Nephron (organoid): ENCODE measurements around the gene NT5C1A.

Experiments
- H3K27ac Mint-ChIP-seq, 3 experiments: 2 replicates each; pipeline ENCODE4 v1.8.0; 2020; ENCODE audit warnings: mixed read lengths in 3 of 3, mild to moderate bottlenecking in 2 of 3, moderate library complexity in 1 of 3
- H3K27me3 Mint-ChIP-seq: 2 replicates; pipeline ENCODE4 v1.8.0; 2021; ENCODE audit warnings: low read depth, mild to moderate bottlenecking, moderate library complexity, mixed read lengths
- H3K36me3 Mint-ChIP-seq: 2 replicates; pipeline ENCODE4 v1.8.0; 2020; ENCODE audit warnings: low read depth, mixed read lengths
- H3K4me1 Mint-ChIP-seq: 2 replicates; pipeline ENCODE4 v1.8.0; 2020; ENCODE audit warnings: mixed read lengths
- H3K4me3 Mint-ChIP-seq, 3 experiments: 2 replicates each; pipeline ENCODE4 v1.8.0; 2020; ENCODE audit warnings: mild to moderate bottlenecking in 3 of 3, mixed read lengths in 3 of 3, moderate library complexity in 2 of 3
- H3K9me3 Mint-ChIP-seq: 2 replicates; pipeline ENCODE4 v1.8.0; 2020; ENCODE audit warnings: mixed read lengths
- TF ChIP-seq, protein P1 (sequence below), 3 experiments: fragments of 200-600 bp; sonication (generic); IDR thresholded peaks; one replicate each; pipeline ENCODE4 v1.5.0; 2021; ENCODE audit warnings: antibody characterized with exemption in 3 of 3; ENCODE audit not compliant: unreplicated experiment in 3 of 3

Gene NT5C1A

GRCh38 chr1:39681294-39681693, 9.4 kb upstream of the NT5C1A start:
- Mint-ChIP-seq H3K27me3 (peaks cover 85% of the 10 kb centered on the region), H3K4me1 (no peaks in the 10 kb centered on the region), H3K27ac (no peak overlapping the region), H3K4me3 (no peak overlapping the region), H3K9me3 (peaks cover 2% of the 10 kb centered on the region), H3K36me3 (no peaks in the 10 kb centered on the region)
- TF ChIP-seq, protein P1, sequence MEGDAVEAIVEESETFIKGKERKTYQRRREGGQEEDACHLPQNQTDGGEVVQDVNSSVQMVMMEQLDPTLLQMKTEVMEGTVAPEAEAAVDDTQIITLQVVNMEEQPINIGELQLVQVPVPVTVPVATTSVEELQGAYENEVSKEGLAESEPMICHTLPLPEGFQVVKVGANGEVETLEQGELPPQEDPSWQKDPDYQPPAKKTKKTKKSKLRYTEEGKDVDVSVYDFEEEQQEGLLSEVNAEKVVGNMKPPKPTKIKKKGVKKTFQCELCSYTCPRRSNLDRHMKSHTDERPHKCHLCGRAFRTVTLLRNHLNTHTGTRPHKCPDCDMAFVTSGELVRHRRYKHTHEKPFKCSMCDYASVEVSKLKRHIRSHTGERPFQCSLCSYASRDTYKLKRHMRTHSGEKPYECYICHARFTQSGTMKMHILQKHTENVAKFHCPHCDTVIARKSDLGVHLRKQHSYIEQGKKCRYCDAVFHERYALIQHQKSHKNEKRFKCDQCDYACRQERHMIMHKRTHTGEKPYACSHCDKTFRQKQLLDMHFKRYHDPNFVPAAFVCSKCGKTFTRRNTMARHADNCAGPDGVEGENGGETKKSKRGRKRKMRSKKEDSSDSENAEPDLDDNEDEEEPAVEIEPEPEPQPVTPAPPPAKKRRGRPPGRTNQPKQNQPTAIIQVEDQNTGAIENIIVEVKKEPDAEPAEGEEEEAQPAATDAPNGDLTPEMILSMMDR (IDR thresholded peaks at IDR 0.05; ENCODE audit: unreplicated experiment in 3 of 3), result no peak

GRCh38 chr1:39680751-39681150, 8.8 kb upstream of the NT5C1A start:
- peaks cover 81% of the 10 kb centered on the region for H3K27me3 Mint-ChIP-seq
- H3K9me3 Mint-ChIP-seq, result peaks cover 2% of the 10 kb centered on the region
- H3K4me3 Mint-ChIP-seq, result no peak overlapping the region
- no peak overlapping the region for H3K27ac Mint-ChIP-seq
- TF ChIP-seq, protein P1 (IDR thresholded peaks at IDR 0.05; ENCODE audit: unreplicated experiment in 3 of 3), result no peak
- no peaks in the 10 kb centered on the region for H3K36me3 Mint-ChIP-seq
- H3K4me1 Mint-ChIP-seq, result no peaks in the 10 kb centered on the region

DNA sequence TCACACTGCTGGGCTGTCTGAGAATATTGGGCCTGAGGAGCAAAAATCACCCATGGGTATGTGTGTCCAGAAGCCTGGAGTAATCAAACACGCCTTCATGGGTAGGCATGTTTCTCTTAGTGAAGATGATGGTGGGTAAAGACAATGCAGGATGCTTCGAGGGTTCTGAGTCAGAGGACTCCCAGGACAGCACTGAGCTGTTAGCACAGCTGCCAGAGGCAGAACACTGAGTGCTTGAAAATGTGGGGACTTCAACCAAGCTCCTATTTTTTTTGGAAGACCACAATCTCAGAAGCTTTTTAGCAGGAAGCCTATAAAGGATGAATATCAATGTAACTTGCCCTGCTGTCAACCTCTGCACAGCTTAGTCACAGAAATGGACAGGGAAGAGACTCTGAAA, 7.9 kb upstream of the NT5C1A start:
- Mint-ChIP-seq H3K4me3 (no peak overlapping the region), H3K27me3 (peaks cover 81% of the 10 kb centered on the region), H3K9me3 (peaks cover 2% of the 10 kb centered on the region), H3K27ac (no peak overlapping the region), H3K4me1 (no peaks in the 10 kb centered on the region), H3K36me3 (no peaks in the 10 kb centered on the region)
- TF ChIP-seq, protein P1 (IDR thresholded peaks at IDR 0.05; ENCODE audit: unreplicated experiment in 3 of 3), result no peak

GRCh38 chr1:39678889-39679288, 7.0 kb upstream of the NT5C1A start:
- Mint-ChIP-seq H3K36me3 (no peaks in the 10 kb centered on the region), H3K9me3 (peaks cover 2% of the 10 kb centered on the region), H3K27ac (no peak overlapping the region), H3K4me1 (no peaks in the 10 kb centered on the region), H3K4me3 (no peak overlapping the region), H3K27me3 (peaks cover 82% of the 10 kb centered on the region)
- TF ChIP-seq, protein P1 (IDR thresholded peaks at IDR 0.05; ENCODE audit: unreplicated experiment in 3 of 3), result no peak

DNA sequence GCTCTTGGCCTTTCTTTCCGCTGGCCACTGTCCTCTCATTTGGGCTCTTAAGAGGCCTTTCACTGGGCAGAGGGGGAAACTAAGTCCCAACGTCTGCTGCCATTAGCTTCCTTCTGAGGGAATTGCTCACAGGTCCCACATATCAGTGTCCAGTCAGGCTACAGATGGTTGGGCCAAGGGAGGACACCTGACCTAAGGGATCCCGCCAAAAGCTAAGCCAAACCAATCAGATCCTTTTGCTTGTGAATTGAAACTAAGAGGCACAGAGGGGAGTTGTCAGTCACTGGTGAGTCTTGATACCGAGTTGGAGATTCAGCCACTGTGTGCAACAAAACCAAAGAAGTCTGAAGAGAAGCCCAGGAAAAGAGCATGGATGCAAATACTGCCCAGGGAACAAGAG, 5.7 kb upstream of the NT5C1A start:
- Mint-ChIP-seq H3K36me3 (no peaks in the 10 kb centered on the region), H3K4me3 (no peak overlapping the region), H3K4me1 (no peaks in the 10 kb centered on the region), H3K27ac (no peak overlapping the region), H3K9me3 (no peaks in the 10 kb centered on the region), H3K27me3 (peaks cover 80% of the 10 kb centered on the region)
- TF ChIP-seq, protein P1 (IDR thresholded peaks at IDR 0.05; ENCODE audit: unreplicated experiment in 3 of 3), result no peak

- Mint-ChIP-seq H3K27ac (no peak overlapping the region), H3K36me3 (no peaks in the 10 kb centered on the region), H3K27me3 (peaks cover 80% of the 10 kb centered on the region), H3K9me3 (no peaks in the 10 kb centered on the region), H3K4me1 (no peaks in the 10 kb centered on the region), H3K4me3 (no peak overlapping the region)
- TF ChIP-seq, protein P1 (IDR thresholded peaks at IDR 0.05; ENCODE audit: unreplicated experiment in 3 of 3), result no peak
Measured at GRCh38 chr1:39676948-39677548, 5.1 kb upstream of the NT5C1A start.
